IPS-NIHi11 (cell line): ENCODE measurements around the gene ART3.

ENCODE experiments used
- DNase-seq: peaks from one replicate; pipeline ENCODE4 v3.0.0; 2012; ENCODE audit warnings: mixed read lengths, low spot score

Gene ART3

GRCh38 chr4:76072760-76073159 is 1.7 kb upstream of the ART3 start:
- peak; percentile 41 for DNase-seq

- DNase-seq, result no peak
Observed at GRCh38 chr4:76074993-76075600, 588 bp downstream of the ART3 start.

- DNase-seq, result no peak
Observed at GRCh38 chr4:76078033-76078613, 3.6 kb downstream of the ART3 start.

GRCh38 chr4:76083386-76083988 is 9.0 kb downstream of the ART3 start:
- DNase-seq, result no peak

GRCh38 chr4:76084542-76084941 is 10.0 kb downstream of the ART3 start:
- no peak for DNase-seq

- DNase-seq, result peak; percentile 76
Observed at GRCh38 chr4:76087007-76087769, 12.7 kb downstream of the ART3 start.

GRCh38 chr4:76088719-76089118 is 14.2 kb downstream of the ART3 start:
- DNase-seq, result no peak

GRCh38 chr4:76090241-76090691 is 15.8 kb downstream of the ART3 start:
- DNase-seq, result no peak

GRCh38 chr4:76091052-76091451 is 16.5 kb downstream of the ART3 start:
- DNase-seq, result no peak

GRCh38 chr4:76095568-76095967 is 21.1 kb downstream of the ART3 start:
- DNase-seq, result no peak

GRCh38 chr4:76096076-76096475 is 21.6 kb downstream of the ART3 start:
- no peak for DNase-seq

- no peak for DNase-seq
Observed at GRCh38 chr4:76105652-76106051, 31.1 kb downstream of the ART3 start.

GRCh38 chr4:76106442-76106841 is 31.9 kb downstream of the ART3 start:
- no peak for DNase-seq

- peak; percentile 14 for DNase-seq
Observed at GRCh38 chr4:76108467-76109181, 34.1 kb downstream of the ART3 start.

GRCh38 chr4:76116821-76117220 is 42.3 kb downstream of the ART3 start:
- no peak for DNase-seq

GRCh38 chr4:76117536-76117935 is 43.0 kb downstream of the ART3 start:
- no peak for DNase-seq

- no peak for DNase-seq
Observed at GRCh38 chr4:76120199-76120598, 45.7 kb downstream of the ART3 start.

GRCh38 chr4:76125816-76126215 is 51.3 kb downstream of the ART3 start:
- no peak for DNase-seq

- no peak for DNase-seq
Observed at GRCh38 chr4:76127754-76128153, 53.2 kb downstream of the ART3 start.

- no peak for DNase-seq
Observed at GRCh38 chr4:76141241-76141640, 66.7 kb downstream of the ART3 start.

GRCh38 chr4:76144546-76144945 is 70.0 kb downstream of the ART3 start:
- DNase-seq, result no peak

- peak; percentile 94 for DNase-seq
Observed at GRCh38 chr4:76147454-76148141, 73.1 kb downstream of the ART3 start.
